Mesangial cell (primary cell): ENCODE data around the gene PRR16. TPM values are rescaled to one million over a fixed set of nuclear protein-coding genes. Genes with fewer than 3 reads are reported as not detected.

ENCODE experiments used
- total RNA-seq: library from RNA; depleted of rRNA; stranded (reverse); fragments of >200 nt; gene quantifications from 2 replicates; pipeline ENCODE4 v1.2.3, GENCODE V29; 2015

The PRR16 gene
- 0.25 and 0.98 TPM in 2 replicates for total RNA-seq

GRCh38 chr5:120463991-120464626, at the start of gene PRR16:
Gene PRR16 (plus strand): TSS chr5:120464300.

